ENCODE results near the gene HMG20B.
"Not testable (repeated sequence)": the region's sequence is repeated elsewhere in the genome, so short reads cannot be mapped to it uniquely, and the experiment has no call there.

Gene HMG20B

DNA sequence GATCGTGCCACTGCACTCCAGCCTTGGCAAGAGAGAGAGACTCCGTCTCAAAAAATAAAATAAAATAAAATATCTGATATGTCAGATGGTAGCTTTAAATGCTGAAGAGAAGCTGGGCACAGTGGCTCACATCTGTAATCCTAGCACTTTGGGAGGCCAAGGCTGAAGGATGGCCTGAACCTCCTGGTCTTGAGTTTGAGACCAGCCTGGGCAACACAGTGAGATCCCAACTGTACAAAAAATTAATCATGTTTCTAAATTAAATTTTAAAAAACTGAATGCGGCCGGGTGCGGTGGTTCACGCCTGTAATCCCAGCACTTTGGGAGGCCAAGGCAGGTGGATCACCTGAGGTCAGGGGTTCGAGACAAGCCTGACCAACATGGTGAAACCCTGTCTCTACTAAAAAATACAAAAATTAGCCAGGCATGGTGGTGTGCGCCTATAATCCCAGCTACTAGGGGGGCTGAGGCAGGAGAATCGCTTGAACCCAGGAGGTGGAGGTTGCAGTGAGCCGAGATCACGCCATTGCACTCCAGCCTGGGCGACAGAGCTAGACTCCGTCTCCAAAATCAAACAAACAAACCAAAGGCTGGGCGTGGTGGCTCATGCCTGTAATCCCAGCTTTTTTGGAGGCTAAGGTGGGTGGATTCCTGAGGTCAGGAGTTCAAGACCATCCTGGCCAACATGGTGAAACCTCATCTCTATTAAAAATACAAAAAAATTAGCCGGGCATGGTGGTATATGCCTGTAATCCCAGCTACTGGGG lies 11.5 kb downstream of the HMG20B start:
- DNase-seq (ENCODE audit: low spot score): not testable (repeated sequence)

DNA sequence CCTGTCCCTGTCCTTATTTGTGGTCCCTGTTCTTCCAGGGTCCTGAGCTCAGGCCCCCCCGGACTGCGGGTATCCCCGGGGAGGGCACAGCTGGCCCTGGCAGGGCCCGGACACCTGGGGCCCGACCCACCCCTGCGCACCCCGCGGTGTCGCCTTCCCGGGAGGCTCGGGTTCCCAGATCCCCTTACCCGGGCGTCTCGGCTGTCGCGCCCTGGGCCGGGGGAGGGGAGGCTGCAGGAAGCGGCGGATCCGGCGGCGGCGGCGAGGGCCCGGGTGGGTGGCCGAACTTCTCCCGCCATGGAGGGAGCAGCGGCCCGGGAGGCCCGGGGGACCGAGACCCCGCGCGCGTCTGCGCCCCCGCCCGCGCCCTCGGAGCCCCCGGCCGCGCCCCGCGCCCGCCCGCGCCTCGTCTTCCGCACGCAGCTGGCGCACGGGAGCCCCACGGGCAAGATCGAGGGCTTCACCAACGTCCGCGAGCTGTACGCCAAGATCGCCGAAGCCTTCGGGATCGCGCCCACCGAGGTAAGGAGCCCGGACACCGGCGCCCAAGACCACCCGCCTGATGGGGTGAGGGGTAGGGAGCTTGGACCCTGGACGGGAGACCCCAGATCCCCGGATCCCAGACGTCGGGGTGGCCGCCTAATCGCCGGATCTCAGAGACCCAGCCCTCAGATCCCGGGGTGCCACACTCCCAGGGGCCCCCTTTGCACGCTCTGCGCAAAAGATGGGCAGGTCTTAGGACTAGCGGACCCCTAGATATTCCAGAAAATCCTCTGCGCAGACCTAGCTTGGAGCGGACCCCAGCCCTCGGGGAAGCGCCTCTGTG lies 12.8 kb downstream of the HMG20B start, which contains the start of gene GIPC3:
TSS of gene GIPC3 (plus strand) at position 178 of the 826 bp plus-strand sequence. CDS start at position 298, 120 bp downstream.
- DNase-seq (ENCODE audit: low spot score): no peak

DNA sequence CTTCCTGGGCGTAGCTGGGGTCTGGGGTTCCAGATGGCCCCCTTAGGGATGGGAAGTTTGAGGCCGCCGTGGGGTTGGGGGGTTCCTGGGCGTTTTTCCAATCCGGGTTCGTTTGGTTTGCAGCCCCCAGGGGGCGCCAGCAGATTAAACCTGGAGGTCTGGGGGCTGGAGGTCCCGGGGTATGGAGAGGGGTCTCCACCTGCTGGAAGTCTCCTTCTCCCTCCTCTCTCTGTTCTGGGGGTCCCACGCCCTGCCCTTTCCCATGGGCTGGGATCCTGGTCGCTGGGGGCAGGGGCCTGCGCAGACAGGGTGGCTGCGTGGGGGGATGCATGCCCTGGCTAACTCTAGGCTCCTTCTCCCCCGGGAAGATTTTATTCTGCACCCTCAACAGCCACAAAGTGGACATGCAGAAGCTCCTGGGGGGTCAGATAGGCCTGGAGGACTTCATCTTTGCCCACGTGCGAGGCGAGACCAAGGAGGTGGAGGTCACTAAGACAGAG lies 13.4 kb downstream of the HMG20B start:
- DNase-seq (ENCODE audit: low spot score): no peak

DNA sequence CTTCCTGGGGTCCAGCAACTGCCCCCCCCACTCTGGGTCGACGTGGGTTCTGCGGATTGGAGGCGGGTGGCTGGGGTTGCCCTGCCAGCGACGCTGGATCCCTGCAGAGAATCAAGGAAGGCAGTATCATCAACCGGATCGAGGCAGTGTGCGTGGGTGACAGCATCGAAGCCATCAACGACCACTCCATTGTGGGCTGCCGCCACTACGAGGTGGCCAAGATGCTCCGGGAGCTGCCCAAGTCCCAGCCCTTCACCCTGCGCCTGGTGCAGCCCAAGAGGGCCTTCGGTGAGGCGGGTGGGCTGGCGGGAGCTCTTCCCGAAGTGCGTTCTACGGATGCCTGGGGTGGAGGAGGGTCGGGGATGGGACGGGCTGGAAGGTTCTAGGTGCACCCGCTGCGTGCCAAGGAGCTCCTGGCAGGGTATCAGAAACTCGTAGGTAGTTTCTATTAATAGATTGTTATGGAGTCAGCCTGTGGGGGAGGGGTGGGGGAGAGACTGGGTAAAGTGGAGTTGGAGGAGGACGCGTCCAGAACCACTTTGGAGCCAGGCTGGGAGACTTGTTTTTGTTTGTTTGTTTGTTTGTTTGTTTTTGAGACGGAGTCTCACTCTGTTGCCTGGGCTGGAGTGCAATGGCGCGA lies 14.1 kb downstream of the HMG20B start:
- DNase-seq (ENCODE audit: low spot score): no peak

DNA sequence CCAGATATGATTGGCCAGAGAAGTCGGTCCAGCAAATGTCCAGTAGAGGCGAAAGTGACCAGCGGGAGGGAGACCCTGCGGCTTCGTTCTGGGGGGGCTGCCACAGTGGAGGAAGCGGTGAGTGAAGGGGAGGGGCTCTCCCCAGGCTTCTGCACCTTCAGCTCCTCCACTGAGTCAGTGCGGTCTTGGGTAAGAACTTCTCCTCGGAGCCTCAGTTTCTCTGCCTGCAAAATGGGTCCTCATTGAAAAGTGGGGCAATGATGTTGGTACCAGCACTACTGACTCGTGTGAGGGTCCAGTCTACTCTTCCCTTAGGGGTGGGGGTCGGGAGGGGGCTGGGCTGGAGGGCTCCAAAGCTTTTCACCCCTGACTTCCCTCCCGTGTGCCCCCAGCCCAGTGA lies 16.7 kb downstream of the HMG20B start:
- no peak for DNase-seq (ENCODE audit: low spot score)

DNA sequence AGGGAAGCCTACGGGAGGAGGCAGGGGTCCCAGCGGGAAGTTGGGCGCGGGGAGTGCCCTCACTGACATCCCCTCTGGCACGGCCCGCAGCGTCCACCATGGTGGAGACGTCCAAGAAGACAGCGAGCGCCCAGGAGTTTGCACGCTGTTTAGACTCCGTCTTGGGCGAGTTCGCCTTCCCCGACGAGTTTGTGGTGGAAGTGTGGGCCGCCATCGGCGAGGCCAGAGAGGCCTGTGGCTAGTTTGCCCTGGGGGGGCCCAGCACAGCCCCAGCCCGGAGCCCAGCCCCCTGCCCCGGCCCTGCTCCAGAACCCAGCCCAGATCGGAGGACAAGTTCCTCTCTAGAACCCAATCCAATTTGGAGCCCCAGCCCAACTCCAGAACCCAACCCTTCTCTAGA lies 17.2 kb downstream of the HMG20B start:
- DNase-seq (ENCODE audit: low spot score): no peak

DNA sequence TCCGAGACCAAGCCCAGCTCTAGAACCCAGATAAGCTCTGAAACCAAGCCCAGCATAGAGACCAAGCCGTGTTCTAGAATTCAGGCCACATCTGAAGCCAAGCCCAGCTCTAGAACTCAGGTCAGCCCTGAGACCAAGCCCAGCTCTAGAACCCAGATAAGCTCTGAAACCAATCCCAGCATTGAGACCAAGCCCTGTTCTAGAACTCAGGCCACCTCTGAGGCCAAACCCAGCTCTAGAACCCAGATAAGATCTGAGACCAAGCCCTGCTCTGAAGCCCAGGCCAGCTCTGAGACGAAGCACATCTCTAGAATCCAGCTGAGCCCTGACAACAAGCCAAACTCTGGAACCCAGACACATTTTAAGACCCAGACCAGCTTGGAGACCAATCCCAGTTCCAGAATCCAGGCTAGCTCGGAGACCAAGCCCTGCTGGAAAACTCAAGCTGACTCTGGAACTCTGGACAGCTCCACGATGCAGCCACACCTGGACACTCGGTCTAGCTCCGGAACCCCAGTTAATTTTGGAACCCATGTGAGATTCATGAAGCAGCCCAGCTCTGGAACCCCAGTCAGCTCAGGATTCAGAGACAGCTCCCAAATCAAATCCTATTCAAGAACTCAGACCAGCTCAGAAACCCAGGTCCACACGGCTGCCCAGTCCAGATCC lies 18.4 kb downstream of the HMG20B start:
- no peak for DNase-seq (ENCODE audit: low spot score)

DNA sequence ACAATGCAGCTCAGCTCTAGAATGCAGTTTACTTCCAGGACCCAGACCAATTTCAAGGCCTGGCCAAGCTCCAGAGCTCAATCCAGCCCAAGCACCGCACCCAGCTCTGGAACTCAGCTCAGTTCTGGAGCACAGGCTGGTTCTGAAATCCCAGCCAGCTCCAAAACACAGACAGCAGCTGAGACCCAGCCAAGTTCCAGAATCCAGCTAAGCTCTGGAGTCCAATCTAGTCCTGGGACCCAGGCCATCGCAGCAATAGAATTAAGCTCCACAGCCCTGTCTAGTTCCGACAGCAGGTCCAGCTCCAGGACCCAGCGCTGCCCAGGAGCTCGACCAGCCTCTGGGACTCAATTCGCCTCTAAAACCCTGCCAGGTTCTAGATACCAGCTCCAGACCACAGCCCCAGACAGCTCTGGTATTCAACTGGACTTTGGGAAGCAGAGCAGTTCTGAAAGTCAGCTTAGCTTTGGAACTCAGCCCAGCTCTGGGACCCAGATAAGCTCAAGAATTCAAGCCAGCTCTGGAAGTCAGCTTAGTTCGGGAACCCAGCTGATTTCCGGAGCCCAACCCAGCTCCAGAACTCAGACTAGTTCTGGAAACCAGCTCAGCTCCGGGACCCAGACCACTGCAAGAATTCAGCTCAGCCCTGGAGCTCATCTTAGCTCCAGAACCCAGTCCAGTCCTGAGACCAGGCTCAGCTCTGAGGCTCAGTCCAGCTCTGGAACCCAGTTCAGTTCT lies 19.3 kb downstream of the HMG20B start:
- no peak for DNase-seq (ENCODE audit: low spot score)

DNA sequence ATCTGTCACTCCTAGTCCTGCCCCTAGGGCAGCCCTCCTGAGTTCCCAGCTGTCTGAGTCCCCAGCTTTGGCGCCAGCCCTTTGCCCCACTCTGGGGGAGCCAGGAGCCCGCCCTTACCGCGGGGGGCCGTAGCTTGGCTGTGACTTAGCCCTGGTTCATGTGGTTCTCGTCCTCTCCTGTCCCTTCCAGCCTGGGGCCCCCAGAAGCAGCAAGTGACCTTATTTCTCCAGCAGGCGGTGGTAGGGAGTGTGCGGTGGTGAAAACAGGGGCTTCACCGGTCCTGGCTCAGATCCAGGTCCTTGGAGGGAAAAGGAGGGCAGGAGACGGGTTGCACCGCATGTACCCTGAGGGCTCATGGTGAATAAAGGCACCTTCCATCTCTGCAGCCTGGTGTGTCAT lies 20.4 kb downstream of the HMG20B start:
- no peak for DNase-seq (ENCODE audit: low spot score)

DNA sequence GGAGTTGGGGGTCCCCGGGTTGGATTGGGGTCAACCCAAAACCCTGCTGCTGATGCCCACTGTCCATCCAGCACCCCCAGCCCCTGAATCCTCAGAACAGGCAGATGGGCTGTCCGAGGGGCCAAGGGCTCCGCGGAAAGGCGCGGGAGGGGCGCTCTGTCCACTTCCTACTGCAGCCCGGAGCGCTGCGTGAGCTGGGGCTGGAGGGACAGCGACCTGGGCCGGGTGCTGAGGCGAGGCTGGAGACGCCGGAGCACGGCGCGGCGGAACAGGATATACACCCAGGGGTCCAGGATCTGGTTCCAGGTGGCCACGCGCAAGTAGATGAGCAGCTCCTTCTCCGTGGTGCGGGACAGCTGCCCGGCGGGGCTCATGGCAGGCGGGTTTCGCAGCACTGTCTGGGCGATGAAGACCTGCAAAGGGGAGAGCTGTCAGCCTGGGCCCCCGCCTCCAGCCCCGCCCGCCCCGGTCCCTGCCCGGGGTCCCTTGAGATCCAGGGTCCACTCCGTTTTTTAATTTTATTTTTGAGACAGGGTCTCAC lies 22.8 kb downstream of the HMG20B start:
- DNase-seq (ENCODE audit: low spot score): no peak

DNA sequence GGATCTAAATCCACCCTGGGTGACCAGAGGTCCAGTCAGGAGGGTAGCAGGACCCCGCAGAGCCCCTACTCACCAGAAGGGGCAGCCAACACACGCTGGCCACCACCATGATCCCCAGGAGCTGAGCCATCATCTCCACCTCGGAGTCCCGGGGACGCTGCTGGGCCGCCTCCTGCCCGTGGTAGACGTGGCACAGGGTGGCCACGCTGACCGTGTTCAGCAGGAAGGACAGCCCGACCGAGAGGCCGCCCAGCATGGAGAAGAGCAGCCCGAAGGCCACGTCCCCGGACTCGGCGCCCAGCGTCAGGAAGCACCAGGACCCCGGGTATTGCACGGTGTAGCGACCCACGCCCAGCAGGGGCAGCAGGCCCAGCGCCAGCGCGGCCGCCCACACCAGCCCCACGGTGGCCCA lies 27.0 kb downstream of the HMG20B start:
- no peak for DNase-seq (ENCODE audit: low spot score)

DNA sequence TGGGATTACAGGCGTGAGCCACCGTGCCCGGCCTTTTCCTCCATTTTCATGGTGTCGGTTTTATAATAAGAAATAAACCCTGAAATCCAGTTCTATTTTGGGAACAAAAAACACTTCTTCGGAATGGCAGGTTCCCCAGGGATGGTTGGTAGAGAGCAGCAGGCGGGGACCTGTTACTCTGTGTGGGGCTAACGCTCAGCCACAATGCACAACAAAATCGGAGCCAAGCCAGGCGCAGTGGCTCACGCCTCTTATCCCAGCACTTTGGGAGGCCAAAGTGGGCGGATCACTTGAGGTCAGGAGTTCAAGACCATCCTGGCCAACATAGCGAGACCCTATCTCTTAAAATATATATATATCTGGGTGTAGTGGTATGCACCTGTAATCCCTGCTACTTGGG lies 28.3 kb downstream of the HMG20B start:
- DNase-seq (ENCODE audit: low spot score): no peak

DNA sequence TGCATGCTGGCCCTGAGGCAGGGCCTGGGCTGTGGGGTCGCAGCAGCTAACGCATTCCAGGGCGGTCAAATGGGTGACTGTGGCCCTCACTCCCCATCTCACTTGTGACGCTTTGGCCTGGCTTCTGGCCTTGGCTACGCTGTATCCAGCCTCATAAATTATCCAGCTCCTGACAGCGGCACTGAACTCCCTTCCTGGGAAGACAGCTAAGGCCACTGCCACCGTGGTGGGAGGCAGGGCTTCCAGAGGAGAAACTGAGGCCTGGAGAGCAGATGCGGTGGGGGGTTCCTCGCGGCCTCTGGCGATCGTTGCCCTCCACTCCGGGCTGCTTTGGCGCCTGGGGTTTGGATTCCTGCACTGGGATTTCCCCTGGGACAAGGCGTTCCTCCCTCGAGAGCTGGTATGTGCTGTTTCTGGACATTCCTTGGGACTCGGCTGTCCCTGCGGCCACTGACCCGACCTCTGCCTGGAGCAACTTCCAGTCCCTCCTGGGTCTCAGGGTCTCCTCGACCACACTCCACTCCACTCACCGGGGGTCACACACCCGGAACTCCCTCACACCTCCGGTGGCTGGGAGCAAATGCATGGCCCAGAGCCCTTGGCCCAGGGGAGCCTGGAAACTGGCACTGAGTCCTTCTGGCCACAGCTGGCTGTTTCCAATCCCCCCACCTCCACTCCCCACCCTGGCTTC lies 30.5 kb downstream of the HMG20B start:
- no peak for DNase-seq (ENCODE audit: low spot score)

DNA sequence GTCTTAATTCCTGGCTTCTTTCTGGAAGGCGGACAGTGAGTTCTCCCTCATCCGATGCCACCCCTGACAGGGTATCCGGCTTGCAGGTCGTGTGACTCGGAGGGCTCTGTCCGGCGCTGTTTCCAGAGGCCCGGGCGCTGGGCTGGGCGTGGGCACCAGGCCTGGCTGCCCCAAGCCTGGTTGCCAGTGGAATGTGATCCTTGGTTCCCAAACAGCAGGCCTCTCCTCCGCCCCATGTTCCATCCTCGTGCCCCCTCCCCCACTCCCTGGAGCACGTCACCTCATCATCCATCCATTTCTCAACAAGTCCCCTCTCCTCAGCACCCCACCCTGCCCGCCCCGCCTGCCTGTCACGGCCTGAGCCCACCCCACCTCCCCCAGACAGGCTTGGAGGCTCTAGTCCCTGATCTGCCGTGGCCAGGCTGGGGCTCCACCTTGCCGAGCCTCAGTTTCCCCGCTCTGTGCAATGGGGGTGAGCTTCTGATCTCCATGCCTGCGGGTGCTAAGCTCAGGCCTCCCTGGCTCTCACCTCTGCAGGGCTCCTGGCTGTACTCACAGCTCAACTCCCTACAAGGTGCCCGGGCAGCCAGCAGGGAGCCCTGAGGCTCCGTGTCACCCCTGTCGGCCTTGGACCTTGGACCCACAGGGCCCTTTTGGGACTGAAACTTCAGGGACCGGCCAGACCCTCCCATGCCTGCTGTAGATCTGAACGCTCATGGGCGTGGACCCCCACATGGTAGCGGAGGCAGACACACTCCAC lies 31.7 kb downstream of the HMG20B start:
- DNase-seq (ENCODE audit: low spot score): no peak

DNA sequence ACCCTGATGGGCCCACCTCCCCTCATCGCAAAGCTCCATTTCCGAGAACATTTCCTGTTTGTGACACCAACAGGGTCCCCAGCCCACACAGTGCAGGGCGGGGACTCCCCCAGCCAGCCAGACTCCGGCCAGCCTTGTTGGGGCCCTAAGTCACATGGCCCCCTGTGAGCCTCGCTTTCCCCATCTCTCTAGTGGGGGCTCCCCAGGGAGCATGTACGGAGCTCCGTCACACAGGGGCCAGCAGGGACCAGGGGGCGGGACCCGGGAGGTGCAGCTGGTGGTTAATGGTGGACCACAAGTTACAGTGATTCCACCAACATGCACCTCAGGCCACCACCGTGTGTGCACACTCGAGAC lies 32.2 kb downstream of the HMG20B start:
- DNase-seq (ENCODE audit: low spot score): no peak

DNA sequence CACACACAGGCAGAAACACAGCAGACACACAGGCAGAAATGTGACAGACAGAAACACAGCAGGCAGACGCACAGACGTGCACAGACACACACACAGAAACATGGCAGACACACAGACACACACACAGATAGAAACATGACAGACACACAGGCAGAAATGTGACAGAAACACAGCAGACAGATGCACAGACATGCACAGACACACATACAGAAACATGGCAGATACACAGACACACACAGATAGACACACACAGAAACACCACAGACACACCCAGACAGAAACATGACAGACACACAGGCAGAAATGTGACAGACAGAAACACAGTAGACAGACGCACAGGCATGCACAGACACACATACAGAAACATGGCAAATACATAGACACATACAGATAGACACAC lies 32.6 kb downstream of the HMG20B start:
- DNase-seq (ENCODE audit: low spot score): no peak

DNA sequence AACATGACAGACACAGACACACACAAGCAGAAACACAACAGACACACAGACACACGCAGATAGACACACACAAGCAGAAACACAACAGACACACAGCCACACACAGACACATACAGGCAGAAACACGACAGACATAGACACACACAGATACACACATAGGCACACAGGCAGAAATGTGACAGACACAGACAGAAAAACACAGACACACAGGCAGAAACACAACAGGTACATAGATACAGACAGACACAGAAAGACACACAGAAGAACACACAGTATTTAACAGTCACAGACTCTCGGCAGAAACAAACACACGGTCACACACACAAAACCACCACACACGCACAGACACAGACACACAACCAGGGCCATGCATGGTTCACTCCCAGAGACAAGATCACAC lies 33.0 kb downstream of the HMG20B start:
- DNase-seq (ENCODE audit: low spot score): no peak

DNA sequence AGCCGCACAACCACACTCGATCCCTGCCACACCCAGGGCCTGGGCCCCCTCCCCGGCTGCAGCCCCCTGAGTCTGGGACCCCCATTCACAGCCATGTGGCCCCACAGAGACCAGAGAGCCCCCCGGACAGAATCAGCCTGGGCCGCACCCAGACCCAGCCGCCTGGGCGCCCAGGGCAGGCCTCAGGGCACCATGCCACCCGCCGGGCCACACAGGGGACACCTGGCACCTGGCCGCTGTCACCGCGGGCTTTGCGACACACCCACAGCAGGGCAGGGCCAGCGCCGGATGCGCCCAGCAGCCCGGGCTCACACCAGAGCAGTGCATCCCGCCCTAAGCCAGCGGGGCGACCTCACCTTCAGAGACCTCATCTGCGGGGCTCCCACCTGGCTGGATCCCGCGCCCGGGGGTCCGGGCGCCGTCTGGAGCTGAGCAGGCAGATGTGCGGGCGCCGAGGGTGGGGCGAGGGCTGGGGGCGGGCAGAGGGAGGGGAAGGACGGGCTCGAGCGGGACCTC lies 33.5 kb downstream of the HMG20B start:
- no peak for DNase-seq (ENCODE audit: low spot score)

DNA sequence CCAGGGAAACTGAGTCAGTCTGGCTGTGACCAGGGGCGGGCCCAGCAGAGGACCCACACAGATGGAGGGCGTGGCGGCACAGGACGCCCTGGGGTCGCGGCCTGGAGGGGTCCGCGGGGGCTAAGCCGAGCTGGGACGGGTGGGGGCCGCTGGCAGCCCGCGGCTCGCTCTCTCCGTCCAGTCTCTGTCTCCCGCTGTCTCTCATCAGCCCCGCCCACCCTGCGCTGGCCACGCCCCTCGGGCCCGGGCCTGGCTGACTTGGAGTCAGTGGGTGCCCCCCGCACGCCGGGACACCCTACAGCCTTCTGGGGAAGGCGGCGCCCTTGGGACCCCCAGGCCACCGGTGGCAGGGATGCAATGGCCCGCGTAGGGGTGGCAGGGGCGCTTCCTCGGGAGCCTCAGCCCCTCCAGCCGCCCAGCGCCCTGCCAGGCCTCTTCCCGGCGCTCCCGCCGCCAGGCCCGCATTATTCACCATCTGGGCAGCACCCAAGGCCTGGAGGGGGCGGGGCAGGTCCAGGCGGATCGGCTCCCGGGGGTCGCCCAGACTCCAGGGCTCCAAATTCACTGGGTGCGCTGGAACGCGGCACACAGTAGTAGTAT lies 34.0 kb downstream of the HMG20B start, which contains the start of gene TBXA2R:
TSS of gene TBXA2R (minus strand) at position 186 of the 600 bp plus-strand sequence. CDS start 6,241 bp downstream, outside the sequence.
- DNase-seq (ENCODE audit: low spot score): peak; percentile 30

Measured in activated CD4-positive, alpha-beta T cell treated with anti-CD3 and anti-CD28 coated beads, Interleukin-2, Interleukin-4, amounts not matched to agents 100 ng/mL and 50 ng/mL, durations not matched to agents 16 hours and 8 hours (primary cell).